GM19372 (cell line): ENCODE measurements around the gene OR13J1.
"Not testable (repeated sequence)": the region's sequence is repeated elsewhere in the genome, so short reads cannot be mapped to it uniquely, and the experiment has no call there.

Experiments used
- ATAC-seq: cut with Tn5 transposase; IDR thresholded peaks from one replicate; pipeline ENCODE4 v1.9.1; 2021; ENCODE audit warnings: mild to moderate bottlenecking, low read depth, moderate library complexity; ENCODE audit not compliant: unreplicated experiment

OR13J1 gene

GRCh38 chr9:35905051-35905781, 35.0 kb upstream of the OR13J1 start:
- no peak for ATAC-seq

DNA sequence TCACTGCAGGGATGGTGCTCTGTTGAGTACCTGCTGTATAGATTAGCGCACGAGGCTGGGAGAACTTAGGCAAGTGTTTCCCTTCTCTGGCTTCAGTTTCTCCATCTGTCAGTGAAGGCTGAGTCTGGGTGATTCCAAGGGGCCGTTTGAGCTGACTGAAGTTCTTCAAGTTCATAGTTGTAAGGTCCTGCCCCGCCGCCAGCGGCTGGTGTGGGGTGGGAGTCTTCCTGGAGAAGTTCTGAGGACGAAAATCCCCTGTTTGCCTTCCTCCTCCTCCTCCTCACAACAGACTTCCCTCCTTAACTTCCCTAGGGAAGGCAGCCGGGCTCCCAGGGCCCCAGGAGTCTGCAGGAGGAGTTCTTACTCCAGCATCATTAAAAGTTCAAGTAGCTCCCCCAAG, 34.1 kb upstream of the OR13J1 start:
- no peak for ATAC-seq

DNA sequence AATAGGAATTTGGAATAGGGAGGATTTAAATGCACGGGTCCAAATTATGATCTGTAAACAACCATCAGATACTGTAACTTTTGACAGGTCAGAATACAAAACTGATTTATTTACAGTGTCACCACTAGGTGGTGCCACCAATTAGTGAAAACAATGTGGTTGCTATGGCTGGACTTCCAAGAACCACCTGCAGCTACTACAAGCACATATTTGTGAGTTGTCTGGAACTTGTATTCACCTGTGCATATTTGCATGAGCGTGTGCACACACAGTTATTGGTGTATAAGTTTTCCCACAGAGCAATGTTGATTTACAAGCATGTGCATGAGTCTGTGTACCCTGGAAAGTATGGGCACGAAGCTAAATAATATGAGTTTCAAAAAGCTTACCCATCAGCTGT, 32.8 kb upstream of the OR13J1 start:
- no peak for ATAC-seq

DNA sequence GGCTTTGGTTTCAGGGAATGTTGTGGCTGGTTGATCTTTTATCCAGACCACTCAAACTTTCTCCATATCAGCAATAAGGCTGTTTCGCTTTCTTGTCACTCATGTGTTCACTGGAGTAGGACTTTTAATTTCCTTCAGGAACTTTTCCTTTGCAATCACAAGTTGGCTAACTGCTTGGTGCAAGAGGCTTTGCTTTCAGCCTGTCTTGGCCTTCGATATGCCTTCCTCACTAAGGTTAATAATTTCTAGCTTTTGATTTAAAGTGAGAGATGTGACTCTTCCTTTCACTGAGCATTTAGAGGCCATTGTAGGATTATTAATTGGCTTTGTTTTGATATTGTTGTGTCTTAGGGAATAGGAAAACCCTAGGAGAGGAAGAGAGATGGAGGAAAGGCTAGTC, 28.8 kb upstream of the OR13J1 start:
- no peak for ATAC-seq

DNA sequence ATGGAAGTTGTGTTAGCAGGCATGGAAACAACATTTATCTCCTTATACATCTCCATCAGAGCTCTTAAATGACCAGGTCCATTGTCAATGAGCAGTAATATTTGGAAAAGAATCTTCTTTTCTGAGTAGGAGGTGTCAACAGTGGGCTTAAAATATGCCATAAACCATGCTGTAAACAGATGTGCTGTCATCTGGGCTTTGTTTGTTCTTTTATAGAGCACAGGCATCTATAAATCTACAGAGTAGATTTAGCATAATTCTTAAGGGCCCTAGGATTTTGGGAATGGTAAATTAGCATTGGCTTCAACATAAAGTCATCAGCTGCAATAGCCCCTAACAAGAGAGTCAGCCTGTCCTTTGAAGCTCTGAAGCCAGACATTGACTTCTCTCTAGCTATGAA, 28.1 kb upstream of the OR13J1 start:
- ATAC-seq, result no peak

GRCh38 chr9:35897376-35898099, 27.3 kb upstream of the OR13J1 start:
- not testable (repeated sequence) for ATAC-seq

DNA sequence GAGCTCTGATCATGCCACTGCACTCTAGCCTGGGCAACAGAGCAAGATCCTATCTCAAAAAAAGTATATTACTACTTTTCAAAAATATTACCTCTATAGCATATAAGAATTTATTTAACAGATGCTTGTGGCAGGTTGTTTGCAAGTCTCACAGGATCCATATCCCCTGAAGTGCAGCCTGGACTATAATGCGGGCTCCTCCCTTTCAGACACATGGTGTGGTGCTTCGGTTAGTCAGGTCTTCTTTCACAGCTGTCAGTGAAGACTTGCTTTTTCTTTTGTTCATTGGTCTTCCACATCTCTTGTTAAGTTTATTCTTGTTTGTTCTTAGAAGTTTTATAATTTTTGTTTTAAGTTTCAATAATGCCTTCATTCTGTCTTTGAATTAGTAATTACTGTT, 26.4 kb upstream of the OR13J1 start:
- no peak for ATAC-seq

- ATAC-seq, result no peak
Observed at GRCh38 chr9:35892051-35892450, 21.9 kb upstream of the OR13J1 start.

- no peak for ATAC-seq
Observed at GRCh38 chr9:35891646-35892045, 21.4 kb upstream of the OR13J1 start.

GRCh38 chr9:35884908-35885307, 14.7 kb upstream of the OR13J1 start:
- not testable (repeated sequence) for ATAC-seq

DNA sequence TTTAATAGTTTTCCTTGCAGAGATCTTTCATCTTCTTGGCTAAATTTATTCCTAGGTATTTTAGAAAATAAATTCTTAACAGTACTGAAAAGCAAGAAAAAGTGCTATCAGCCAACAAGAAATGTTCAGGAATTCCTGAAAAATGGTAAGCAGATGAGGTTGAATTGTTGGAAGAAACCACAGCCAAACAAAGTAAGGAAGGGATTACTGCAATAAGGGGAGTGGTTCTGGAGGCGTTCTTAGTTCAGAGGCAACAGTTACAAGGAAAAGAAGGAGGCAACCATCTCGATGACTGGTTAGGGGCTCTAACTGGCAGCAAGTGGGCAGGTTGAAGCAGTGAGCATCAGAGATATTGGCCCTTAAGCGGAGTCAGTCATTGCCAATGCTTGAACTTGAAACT, 12.8 kb upstream of the OR13J1 start:
- ATAC-seq, result no peak

GRCh38 chr9:35882263-35882848, 12.2 kb upstream of the OR13J1 start:
- ATAC-seq, result no peak

- ATAC-seq, result no peak
Observed at GRCh38 chr9:35872505-35872904, 2.3 kb upstream of the OR13J1 start.

GRCh38 chr9:35871545-35871944, 1.3 kb upstream of the OR13J1 start:
- no peak for ATAC-seq

- ATAC-seq, result no peak
Observed at GRCh38 chr9:35869621-35870216, 482 bp downstream of the OR13J1 start.

GRCh38 chr9:35868933-35869332, 1.3 kb downstream of the OR13J1 start:
- ATAC-seq, result no peak

GRCh38 chr9:35867538-35867937, 2.7 kb downstream of the OR13J1 start:
- no peak for ATAC-seq

DNA sequence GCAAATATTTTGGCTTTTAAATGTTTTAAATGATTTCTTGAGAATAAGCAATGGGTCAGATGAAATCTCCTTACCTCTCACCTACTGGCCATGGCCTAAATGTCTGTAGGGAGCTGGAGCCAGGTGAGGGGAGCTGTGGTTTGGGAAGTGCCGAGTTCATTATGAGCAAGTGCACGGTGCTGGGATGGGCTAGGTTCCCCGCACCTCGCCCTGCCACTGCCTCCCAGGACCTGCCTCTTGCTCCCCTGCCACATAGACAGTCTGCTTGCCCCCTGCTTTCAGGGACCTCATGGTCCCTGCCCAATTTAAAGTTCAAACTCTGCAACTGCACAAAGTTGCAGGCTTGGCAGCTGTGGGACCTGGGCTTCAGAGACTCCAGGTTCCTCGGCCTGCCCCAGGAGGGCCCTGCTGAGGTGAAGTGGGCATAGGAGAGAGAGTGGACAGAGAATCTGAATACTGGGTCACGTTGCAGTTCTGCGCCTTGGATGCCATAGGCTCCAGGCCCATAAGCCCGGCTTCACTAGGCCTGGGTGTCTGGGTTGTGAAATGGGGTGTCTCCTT, 5.4 kb downstream of the OR13J1 start:
- ATAC-seq, result no peak

GRCh38 chr9:35863583-35863982, 6.6 kb downstream of the OR13J1 start:
- ATAC-seq, result no peak

DNA sequence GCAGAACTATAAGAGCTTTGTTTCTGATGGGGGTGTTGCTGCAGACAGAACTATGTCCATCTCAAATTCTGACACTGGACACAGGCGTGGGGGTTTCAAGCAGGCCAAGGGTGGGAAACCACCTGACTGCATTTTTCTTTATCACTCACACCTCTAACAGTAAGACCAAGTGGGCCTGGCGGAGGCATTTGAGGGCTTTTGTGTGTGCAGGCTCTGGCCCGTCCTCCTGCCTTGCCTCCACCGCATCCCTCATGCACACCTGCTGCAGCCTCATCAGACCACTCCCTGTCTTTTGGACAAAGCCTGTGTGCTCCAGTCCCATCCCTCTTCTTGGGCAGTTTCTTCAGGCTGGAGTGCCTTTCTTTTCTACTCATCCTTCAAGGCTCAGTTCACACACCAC, 7.9 kb downstream of the OR13J1 start:
- no peak for ATAC-seq
